ENCODE data around the gene SLC6A17. TPM values are rescaled to one million over a fixed set of nuclear protein-coding genes. Genes with fewer than 3 reads are reported as not detected.

The SLC6A17 gene
- total RNA-seq, 1 donor from 2014 or later: 3.6 TPM

GRCh38 chr1:110248746-110249145 lies 98.5 kb downstream of the SLC6A17 start:
- no peaks in the 10 kb centered on the region for H3K36me3 Mint-ChIP-seq (ENCODE audit: low read depth, unreplicated experiment)
- no peaks in the 10 kb centered on the region for H3K79me2 ChIP-seq (ENCODE audit: insufficient read depth, low read length)
- H3K4me1 Mint-ChIP-seq (ENCODE audit: low read depth, unreplicated experiment): no peaks in the 10 kb centered on the region
- peaks cover 8% of the 10 kb centered on the region for H3K9me3 Mint-ChIP-seq (ENCODE audit: unreplicated experiment)
- no peaks in the 10 kb centered on the region for H4K20me1 ChIP-seq (ENCODE audit: insufficient read depth, low read length)
- H3K4me1 ChIP-seq (ENCODE audit: insufficient read depth, low read length): no peaks in the 10 kb centered on the region
- H3K36me3 ChIP-seq (ENCODE audit: insufficient read depth, low read length): no peaks in the 10 kb centered on the region
- H3K27me3 Mint-ChIP-seq (ENCODE audit: low read depth, unreplicated experiment): peaks cover 60% of the 10 kb centered on the region
- no peak overlapping the region for H2AFZ ChIP-seq (ENCODE audit: low read depth, low read length)
- H3K27ac ChIP-seq (ENCODE audit: low read depth, low read length): no peak overlapping the region
- H3K27me3 ChIP-seq (ENCODE audit: insufficient read depth, low read length): peaks cover 18% of the 10 kb centered on the region
- H3K4me2 ChIP-seq (ENCODE audit: low read length): no peak overlapping the region
- H3K9me3 ChIP-seq (ENCODE audit: insufficient read depth, low read depth, low read length): no peaks in the 10 kb centered on the region
- H3K27ac Mint-ChIP-seq (ENCODE audit: unreplicated experiment): no peak overlapping the region
- H3K9ac ChIP-seq (ENCODE audit: low read length): no peak overlapping the region
- no peak overlapping the region for H3K4me3 ChIP-seq (ENCODE audit: insufficient read depth, low read depth, low read length)
- DNase-seq (ENCODE audit: low read depth) (no peak), FAIRE-seq (no peak)
- TF ChIP-seq EZH2 (IDR thresholded peaks at IDR 0.05; ENCODE audit: insufficient read depth, low read length) (no peak), CTCF (IDR thresholded peaks at IDR 0.05; ENCODE audit: insufficient read depth, low read depth, low read length) (no peak)
- H3K4me3 Mint-ChIP-seq (ENCODE audit: unreplicated experiment): no peak overlapping the region

- Histone ChIP-seq H3K4me3 (ENCODE audit: insufficient read depth, low read depth, low read length) (no peak overlapping the region), H3K4me2 (ENCODE audit: low read length) (no peak overlapping the region), H3K4me1 (ENCODE audit: insufficient read depth, low read length) (no peaks in the 10 kb centered on the region), H3K27me3 (ENCODE audit: insufficient read depth, low read length) (peaks cover 15% of the 10 kb centered on the region), H4K20me1 (ENCODE audit: insufficient read depth, low read length) (no peaks in the 10 kb centered on the region), H3K27ac (ENCODE audit: low read depth, low read length) (no peak overlapping the region), H3K9me3 (ENCODE audit: insufficient read depth, low read depth, low read length) (no peaks in the 10 kb centered on the region), H3K36me3 (ENCODE audit: insufficient read depth, low read length) (no peaks in the 10 kb centered on the region), H3K9ac (ENCODE audit: low read length) (no peak overlapping the region), H2AFZ (ENCODE audit: low read depth, low read length) (no peak overlapping the region), H3K79me2 (ENCODE audit: insufficient read depth, low read length) (no peaks in the 10 kb centered on the region)
- FAIRE-seq (no peak), DNase-seq (ENCODE audit: low read depth) (no peak)
- H3K36me3 Mint-ChIP-seq (ENCODE audit: low read depth, unreplicated experiment): no peaks in the 10 kb centered on the region
- H3K9me3 Mint-ChIP-seq (ENCODE audit: unreplicated experiment): peaks cover 8% of the 10 kb centered on the region
- H3K4me3 Mint-ChIP-seq (ENCODE audit: unreplicated experiment): no peak overlapping the region
- no peak overlapping the region for H3K27ac Mint-ChIP-seq (ENCODE audit: unreplicated experiment)
- H3K4me1 Mint-ChIP-seq (ENCODE audit: low read depth, unreplicated experiment): no peaks in the 10 kb centered on the region
- peaks cover 62% of the 10 kb centered on the region for H3K27me3 Mint-ChIP-seq (ENCODE audit: low read depth, unreplicated experiment)
- TF ChIP-seq EZH2 (IDR thresholded peaks at IDR 0.05; ENCODE audit: insufficient read depth, low read length): no peak
- TF ChIP-seq CTCF (IDR thresholded peaks at IDR 0.05; ENCODE audit: insufficient read depth, low read depth, low read length): no peak
Measured at GRCh38 chr1:110249256-110249655, 99.0 kb downstream of the SLC6A17 start.

GRCh38 chr1:110250008-110250407 lies 99.7 kb downstream of the SLC6A17 start:
- Histone ChIP-seq H3K4me2 (ENCODE audit: low read length) (no peak overlapping the region), H4K20me1 (ENCODE audit: insufficient read depth, low read length) (no peaks in the 10 kb centered on the region), H3K4me1 (ENCODE audit: insufficient read depth, low read length) (no peaks in the 10 kb centered on the region), H2AFZ (ENCODE audit: low read depth, low read length) (no peak overlapping the region), H3K27me3 (ENCODE audit: insufficient read depth, low read length) (peaks cover 16% of the 10 kb centered on the region), H3K36me3 (ENCODE audit: insufficient read depth, low read length) (no peaks in the 10 kb centered on the region), H3K9ac (ENCODE audit: low read length) (no peak overlapping the region), H3K4me3 (ENCODE audit: insufficient read depth, low read depth, low read length) (no peak overlapping the region), H3K9me3 (ENCODE audit: insufficient read depth, low read depth, low read length) (no peaks in the 10 kb centered on the region), H3K27ac (ENCODE audit: low read depth, low read length) (no peak overlapping the region), H3K79me2 (ENCODE audit: insufficient read depth, low read length) (no peaks in the 10 kb centered on the region)
- no peaks in the 10 kb centered on the region for H3K4me1 Mint-ChIP-seq (ENCODE audit: low read depth, unreplicated experiment)
- no peak overlapping the region for H3K4me3 Mint-ChIP-seq (ENCODE audit: unreplicated experiment)
- DNase-seq (ENCODE audit: low read depth) (no peak), FAIRE-seq (no peak)
- peaks cover 62% of the 10 kb centered on the region for H3K27me3 Mint-ChIP-seq (ENCODE audit: low read depth, unreplicated experiment)
- no peaks in the 10 kb centered on the region for H3K36me3 Mint-ChIP-seq (ENCODE audit: low read depth, unreplicated experiment)
- H3K27ac Mint-ChIP-seq (ENCODE audit: unreplicated experiment): no peak overlapping the region
- peaks cover 8% of the 10 kb centered on the region for H3K9me3 Mint-ChIP-seq (ENCODE audit: unreplicated experiment)
- TF ChIP-seq EZH2 (IDR thresholded peaks at IDR 0.05; ENCODE audit: insufficient read depth, low read length): no peak
- no peak for TF ChIP-seq CTCF (IDR thresholded peaks at IDR 0.05; ENCODE audit: insufficient read depth, low read depth, low read length)

All from astrocyte (in vitro differentiated cells and primary cell).